H9 (cell line): ENCODE measurements around the gene CSMD2. TPM values are rescaled to one million over a fixed set of nuclear protein-coding genes. Genes with fewer than 3 reads are reported as not detected.

Source experiments
- DNase-seq: peaks from one replicate; pipeline ENCODE4 v3.0.0-alpha.2; 2017
- H2AFZ ChIP-seq: one replicate; pipeline ENCODE4 v1.6.1; 2013; ENCODE audit warnings: mild to moderate bottlenecking, low read length, control low read depth, moderate library complexity
- H2AK5ac ChIP-seq: 2 replicates; pipeline ENCODE4 v1.6.1; 2013; ENCODE audit warnings: low read length, control low read depth, mixed read lengths; ENCODE audit not compliant: insufficient read length
- H2BK120ac ChIP-seq: one replicate; pipeline ENCODE4 v1.6.1; 2013; ENCODE audit warnings: low read depth, mild to moderate bottlenecking, low read length, control low read depth, inconsistent platforms; ENCODE audit not compliant: poor library complexity, severe bottlenecking
- H2BK12ac ChIP-seq: 2 replicates; pipeline ENCODE4 v1.6.1; 2013; ENCODE audit warnings: low read length, control low read depth, mixed read lengths, low read depth; ENCODE audit not compliant: insufficient read length
- H2BK15ac ChIP-seq: 2 replicates; pipeline ENCODE4 v1.6.1; 2013; ENCODE audit warnings: low read depth, low read length, control low read depth
- H2BK20ac ChIP-seq: one replicate; pipeline ENCODE4 v1.6.1; 2013; ENCODE audit warnings: low read depth, mild to moderate bottlenecking, low read length, control low read depth, inconsistent platforms; ENCODE audit not compliant: poor library complexity, severe bottlenecking
- H2BK5ac ChIP-seq: 2 replicates; pipeline ENCODE4 v1.6.1; 2013; ENCODE audit warnings: low read length, control low read depth, mixed read lengths; ENCODE audit not compliant: insufficient read length
- H3K14ac ChIP-seq: 2 replicates; pipeline ENCODE4 v1.6.1; 2013; ENCODE audit warnings: low read length, control low read depth; ENCODE audit not compliant: insufficient read depth
- H3K18ac ChIP-seq: 2 replicates; pipeline ENCODE4 v1.6.1; 2013; ENCODE audit warnings: low read depth, mild to moderate bottlenecking, mixed read lengths, low read length, control low read depth; ENCODE audit not compliant: insufficient read length
- H3K23ac ChIP-seq: 2 replicates; pipeline ENCODE4 v1.6.1; 2013; ENCODE audit warnings: low read length, control low read depth, mixed read lengths, low read depth; ENCODE audit not compliant: insufficient read length
- H3K23me2 ChIP-seq: 2 replicates; pipeline ENCODE4 v1.6.1; 2013; ENCODE audit warnings: low read depth, mild to moderate bottlenecking, mixed read lengths, low read length, control low read depth; ENCODE audit not compliant: insufficient read length, poor library complexity, severe bottlenecking
- H3K27ac ChIP-seq: 2 replicates; pipeline ENCODE4 v1.5.1; 2013; ENCODE audit warnings: low read length, control low read depth, mixed read lengths, low read depth; ENCODE audit not compliant: insufficient read length
- H3K27me3 ChIP-seq: 2 replicates; pipeline ENCODE4 v1.6.1; 2013; ENCODE audit warnings: low read length, control low read depth, inconsistent platforms; ENCODE audit not compliant: insufficient read depth
- H3K4ac ChIP-seq: 2 replicates; pipeline ENCODE4 v1.6.1; 2013; ENCODE audit warnings: low read depth, mild to moderate bottlenecking, control low read depth, inconsistent platforms, low read length, moderate library complexity
- H3K4me1 ChIP-seq: 2 replicates; pipeline ENCODE4 v1.6.1; 2013; ENCODE audit warnings: low read length, control low read depth, inconsistent platforms; ENCODE audit not compliant: insufficient read depth
- H3K4me2 ChIP-seq: 2 replicates; pipeline ENCODE4 v1.6.1; 2013; ENCODE audit warnings: low read length, control low read depth, mixed read lengths; ENCODE audit not compliant: insufficient read length, insufficient read depth
- H3K56ac ChIP-seq: 2 replicates; pipeline ENCODE4 v1.6.1; 2013; ENCODE audit warnings: low read depth, mild to moderate bottlenecking, mixed read lengths, low read length, control low read depth; ENCODE audit not compliant: insufficient read length
- H3K79me1 ChIP-seq: 2 replicates; pipeline ENCODE4 v1.6.1; 2013; ENCODE audit warnings: low read depth, mild to moderate bottlenecking, moderate library complexity, low read length, control low read depth, inconsistent platforms; ENCODE audit not compliant: insufficient read depth, poor library complexity, severe bottlenecking
- H3K79me2 ChIP-seq: 2 replicates; pipeline ENCODE4 v1.6.1; 2013; ENCODE audit warnings: low read length, control low read depth, inconsistent platforms; ENCODE audit not compliant: insufficient read depth
- H3K9ac ChIP-seq: 2 replicates; pipeline ENCODE4 v1.6.1; 2013; ENCODE audit warnings: low read length, control low read depth, mixed read lengths; ENCODE audit not compliant: insufficient read length; ENCODE audit errors: extremely low read depth
- H3K9me3 ChIP-seq: one replicate; pipeline ENCODE4 v1.6.1; 2013; ENCODE audit warnings: low read depth, low read length, inconsistent platforms; ENCODE audit not compliant: control insufficient read depth
- H3T11ph ChIP-seq: one replicate; pipeline ENCODE4 v1.6.1; 2013; ENCODE audit warnings: mild to moderate bottlenecking, low read length, control low read depth, inconsistent platforms
- H4K20me1 ChIP-seq: one replicate; pipeline ENCODE4 v1.6.1; 2013; ENCODE audit not compliant: control insufficient read depth, insufficient read length, insufficient read depth
- H4K5ac ChIP-seq: 2 replicates; pipeline ENCODE4 v1.6.1; 2013; ENCODE audit warnings: low read depth, mild to moderate bottlenecking, mixed read lengths, low read length, control low read depth; ENCODE audit not compliant: insufficient read length
- H4K8ac ChIP-seq: replicated peaks from 2 replicates; pipeline ENCODE4 v1.6.1; 2013; ENCODE audit warnings: low read length, control low read depth, mixed read lengths, low read depth; ENCODE audit not compliant: insufficient read length
- H4K91ac ChIP-seq: 2 replicates; pipeline ENCODE4 v1.6.1; 2013; ENCODE audit warnings: low read depth, mild to moderate bottlenecking, moderate library complexity, mixed read lengths, low read length, control low read depth; ENCODE audit not compliant: insufficient read length
- H3K27ac Mint-ChIP-seq, 3 experiments: 2 replicates in 2 of 3; 3 replicates in 1 of 3; pipeline ENCODE4 v1.8.0; 2020 to 2021; ENCODE audit warnings: mixed read lengths in 3 of 3, mild to moderate bottlenecking in 1 of 3, moderate library complexity in 1 of 3
- H3K27me3 Mint-ChIP-seq: 2 replicates; pipeline ENCODE4 v1.8.0; 2021; ENCODE audit warnings: low read depth, mild to moderate bottlenecking, moderate library complexity, mixed read lengths
- H3K36me3 Mint-ChIP-seq, 3 experiments: 2 replicates in 2 of 3; 3 replicates in 1 of 3; pipeline ENCODE4 v1.8.0; 2020 to 2021; ENCODE audit warnings: low read depth in 3 of 3, mixed read lengths in 3 of 3; ENCODE audit not compliant: insufficient read depth in 1 of 3
- H3K4me1 Mint-ChIP-seq, 2 experiments: 2 replicates each; pipeline ENCODE4 v1.8.0; 2020; ENCODE audit warnings: mixed read lengths in 2 of 2
- H3K4me3 Mint-ChIP-seq, 2 experiments: 2 replicates in 1 of 2; 3 replicates in 1 of 2; pipeline ENCODE4 v1.8.0; 2020 to 2021; ENCODE audit warnings: mild to moderate bottlenecking in 2 of 2, mixed read lengths in 2 of 2, moderate library complexity in 1 of 2
- H3K9me3 Mint-ChIP-seq, 2 experiments: 2 replicates in 1 of 2; 3 replicates in 1 of 2; pipeline ENCODE4 v1.8.0; 2020; ENCODE audit warnings: mild to moderate bottlenecking in 2 of 2, mixed read lengths in 2 of 2, moderate library complexity in 1 of 2
- WGBS: extraction: QIAGEN DNeasy Blood & Tissue Kit; methylation state at CpG from one replicate; pipeline ENCODE4 v1.1.7; 2013; ENCODE audit warnings: missing lambda C conversion rate, low lambda C conversion rate, mixed read lengths; ENCODE audit not compliant: insufficient read length; ENCODE audit errors: extremely low coverage; 5-methylcytosine and 5-hydroxymethylcytosine counted together
- total RNA-seq: library from RNA; stranded (reverse); gene quantifications from 2 replicates; pipeline ENCODE4 v1.2.1, GENCODE V29; 2021
- TF ChIP-seq, protein P1 (sequence below): fragments of 200-600 bp; sonication (generic); conservative IDR thresholded peaks from 3 replicates; pipeline ENCODE4 v1.8.0; 2021; ENCODE audit warnings: antibody characterized with exemption, mild to moderate bottlenecking

The CSMD2 gene
- total RNA-seq, 1 experiment from 2014 or later = 6.4 TPM

DNA sequence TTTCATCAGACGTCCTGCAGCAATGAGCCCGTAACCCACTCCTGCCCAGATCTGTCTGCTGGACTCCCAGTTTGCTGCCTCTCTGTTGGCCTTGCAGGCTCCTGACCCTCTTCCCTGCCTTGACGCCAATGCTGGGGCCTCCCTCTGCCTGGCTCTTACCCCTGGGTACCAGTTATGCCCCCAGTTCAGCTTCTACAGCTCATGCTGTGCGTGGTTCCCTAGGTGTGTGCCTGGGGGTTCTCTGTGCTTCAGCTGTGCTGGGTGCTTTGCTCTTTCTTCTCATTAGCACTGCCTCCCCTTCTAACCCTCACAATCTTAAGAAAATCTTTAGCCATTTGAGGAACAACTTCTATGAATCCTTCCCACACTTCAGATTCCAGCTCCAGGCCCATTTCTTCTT lies 541.2 kb downstream of the CSMD2 start:
- H3K9me3 ChIP-seq = no peaks in the 10 kb centered on the region
- H3K27me3 ChIP-seq = no peaks in the 10 kb centered on the region
- Mint-ChIP-seq H3K27ac (no peak overlapping the region), H3K36me3 (peaks cover 0 to 24% (median 13%) of the 10 kb centered on the region in 3 experiments; a peak in 6 of 7 replicates), H3K9me3 (no peaks in the 10 kb centered on the region), H3K4me3 (no peak overlapping the region), H3K4me1 (no peaks in the 10 kb centered on the region), H3K27me3 (no peaks in the 10 kb centered on the region; the same call in 1 of the 2 replicates)
- H2AFZ ChIP-seq = no peak overlapping the region
- no peak for DNase-seq
- H4K91ac ChIP-seq = no peak overlapping the region
- no peak overlapping the region for H3K27ac ChIP-seq
- no peak overlapping the region for H2BK20ac ChIP-seq
- H2BK5ac ChIP-seq = no peak overlapping the region
- no peaks in the 10 kb centered on the region for H3K79me1 ChIP-seq
- H3K4me1 ChIP-seq = no peaks in the 10 kb centered on the region
- no peaks in the 10 kb centered on the region for H3K79me2 ChIP-seq
- no peak overlapping the region for H3K9ac ChIP-seq
- H2AK5ac ChIP-seq = no peak overlapping the region
- no peak overlapping the region for H3K18ac ChIP-seq
- H4K20me1 ChIP-seq = no peaks in the 10 kb centered on the region
- no peak overlapping the region for H2BK15ac ChIP-seq
- H2BK12ac ChIP-seq = no peak overlapping the region
- H3K14ac ChIP-seq = no peak overlapping the region; the same call in 1 of the 2 replicates
- no CpG with 5 or more reads among the region's 4 CpGs for WGBS
- H3K23ac ChIP-seq = no peak overlapping the region
- H4K5ac ChIP-seq = no peak overlapping the region
- H2BK120ac ChIP-seq = no peak overlapping the region
- H3K4ac ChIP-seq = no peak overlapping the region
- no peak overlapping the region for H3K56ac ChIP-seq
- H3T11ph ChIP-seq = no peak overlapping the region
- TF ChIP-seq, protein P1, sequence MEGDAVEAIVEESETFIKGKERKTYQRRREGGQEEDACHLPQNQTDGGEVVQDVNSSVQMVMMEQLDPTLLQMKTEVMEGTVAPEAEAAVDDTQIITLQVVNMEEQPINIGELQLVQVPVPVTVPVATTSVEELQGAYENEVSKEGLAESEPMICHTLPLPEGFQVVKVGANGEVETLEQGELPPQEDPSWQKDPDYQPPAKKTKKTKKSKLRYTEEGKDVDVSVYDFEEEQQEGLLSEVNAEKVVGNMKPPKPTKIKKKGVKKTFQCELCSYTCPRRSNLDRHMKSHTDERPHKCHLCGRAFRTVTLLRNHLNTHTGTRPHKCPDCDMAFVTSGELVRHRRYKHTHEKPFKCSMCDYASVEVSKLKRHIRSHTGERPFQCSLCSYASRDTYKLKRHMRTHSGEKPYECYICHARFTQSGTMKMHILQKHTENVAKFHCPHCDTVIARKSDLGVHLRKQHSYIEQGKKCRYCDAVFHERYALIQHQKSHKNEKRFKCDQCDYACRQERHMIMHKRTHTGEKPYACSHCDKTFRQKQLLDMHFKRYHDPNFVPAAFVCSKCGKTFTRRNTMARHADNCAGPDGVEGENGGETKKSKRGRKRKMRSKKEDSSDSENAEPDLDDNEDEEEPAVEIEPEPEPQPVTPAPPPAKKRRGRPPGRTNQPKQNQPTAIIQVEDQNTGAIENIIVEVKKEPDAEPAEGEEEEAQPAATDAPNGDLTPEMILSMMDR = no peak
- peaks cover 3% of the 10 kb centered on the region for H3K23me2 ChIP-seq
- no peak overlapping the region for H4K8ac ChIP-seq
- H3K4me2 ChIP-seq = no peak overlapping the region
